GM12875 (cell line): Measurements from ENCODE around the gene TLL2.

Source experiments
- H3K4me3 ChIP-seq: one replicate; pipeline ENCODE4 v1.5.1; 2011; ENCODE audit warnings: low read depth, low read length, control low read depth
- CTCF ChIP-seq: IDR thresholded peaks from 2 replicates; pipeline ENCODE4 v1.5.1; 2011; ENCODE audit warnings: low read depth, mild to moderate bottlenecking, control low read depth, inconsistent platforms, low read length, moderate library complexity, borderline replicate concordance; ENCODE audit not compliant: insufficient read depth

The TLL2 gene

DNA sequence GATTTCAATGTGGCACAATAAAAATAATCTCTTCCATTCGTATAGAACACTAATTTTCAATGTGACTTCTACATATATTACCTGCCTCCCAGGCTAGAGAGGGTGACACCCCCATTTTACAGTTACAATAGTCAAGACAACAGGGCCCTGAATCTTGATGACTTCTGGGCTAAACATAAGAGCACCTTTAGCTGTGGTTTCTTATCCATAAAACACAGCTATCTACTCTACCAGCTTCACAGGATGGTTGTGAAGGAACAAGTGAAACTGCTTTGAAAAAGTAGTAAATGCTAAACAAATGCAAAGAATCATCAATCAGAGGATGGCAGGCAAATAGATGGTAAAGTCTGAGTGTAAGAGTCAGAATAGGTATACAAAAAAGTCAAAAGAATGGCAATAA lies 3.6 kb upstream of the TLL2 start:
- H3K4me3 ChIP-seq, result no peak overlapping the region
- no peak for TF ChIP-seq CTCF

DNA sequence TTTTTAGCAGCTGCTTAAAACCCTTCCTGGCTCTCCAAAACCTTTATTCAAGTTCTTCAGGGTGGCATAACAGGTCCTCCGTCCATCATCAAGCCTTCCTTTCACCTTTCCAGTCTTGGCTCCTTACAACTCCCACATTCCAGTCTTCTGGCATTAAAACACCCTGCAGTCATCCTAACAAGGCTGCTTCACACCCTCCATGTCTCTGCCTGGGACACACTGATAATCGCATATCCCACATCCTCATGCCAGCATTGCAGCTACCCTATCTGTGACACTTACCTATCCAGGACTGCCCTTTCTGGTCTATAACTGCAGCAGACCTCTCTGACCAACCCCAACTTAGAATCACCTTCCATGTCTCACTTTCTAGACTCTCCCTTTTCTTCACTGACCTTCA lies 2.6 kb upstream of the TLL2 start:
- no peak overlapping the region for H3K4me3 ChIP-seq
- TF ChIP-seq CTCF, result no peak

DNA sequence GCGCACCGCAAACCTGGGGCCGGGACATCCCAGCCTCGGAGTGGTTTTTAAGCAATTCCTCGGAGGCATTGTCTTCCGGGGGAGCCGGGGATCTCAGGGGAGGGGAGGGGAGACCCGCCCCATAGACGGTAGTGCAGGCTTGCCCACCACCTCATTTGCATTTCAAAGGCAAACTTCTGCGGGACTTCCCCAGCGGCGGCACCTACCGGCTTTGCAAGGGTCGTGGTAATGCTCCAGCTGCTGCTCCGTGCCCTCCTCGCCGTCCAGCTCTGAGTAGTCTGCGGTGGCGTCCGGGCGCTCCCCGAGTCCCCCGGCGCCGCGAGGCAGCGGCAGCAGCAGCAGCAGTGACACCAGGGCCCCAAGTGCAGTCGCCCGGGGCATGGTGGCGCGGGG lies 425 bp downstream of the TLL2 start:
- H3K4me3 ChIP-seq, result peak overlapping the region; percentile 66
- TF ChIP-seq CTCF, result no peak

GRCh38 chr10:96512524-96513304 lies 1.0 kb downstream of the TLL2 start:
- TF ChIP-seq CTCF, result no peak
- peak overlapping the region; percentile 66 for H3K4me3 ChIP-seq

GRCh38 chr10:96511044-96511945 lies 2.4 kb downstream of the TLL2 start:
- H3K4me3 ChIP-seq, result no peak overlapping the region
- peak; percentile 76 for TF ChIP-seq CTCF

DNA sequence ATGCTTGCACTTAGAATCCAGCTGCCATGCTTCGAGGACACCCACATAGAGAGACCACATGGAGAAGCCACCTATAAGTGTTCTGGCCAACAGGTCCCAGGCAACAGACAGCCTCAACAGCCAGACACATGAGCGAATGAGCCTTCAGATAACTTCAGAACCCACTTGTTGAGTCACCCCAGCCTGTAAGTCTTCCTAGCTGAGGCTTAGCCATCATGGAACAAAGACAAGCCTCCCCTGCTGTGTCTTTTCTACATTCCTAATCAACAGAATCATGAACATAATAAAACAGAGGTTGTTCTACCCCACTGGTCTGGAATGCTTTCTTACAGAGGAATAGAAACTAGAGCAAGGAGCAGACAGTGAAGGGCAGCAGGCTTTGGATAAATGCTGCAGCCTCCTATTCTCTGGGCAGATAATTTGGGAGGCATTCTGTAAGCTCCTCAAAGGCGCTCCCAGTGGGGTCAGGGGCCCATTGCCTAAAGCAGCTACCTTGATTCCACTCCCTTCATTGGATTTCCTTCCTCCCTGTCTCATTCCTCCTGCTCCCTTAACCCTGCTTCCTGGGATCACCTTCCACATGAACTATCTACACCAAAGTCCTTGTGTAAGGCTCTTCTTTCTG lies 4.6 kb downstream of the TLL2 start:
- no peak for TF ChIP-seq CTCF

More for the DNA sequence above, 4.6 kb downstream of the TLL2 start:
- H3K4me3 ChIP-seq, result no peak overlapping the region
